H1 (cell line): Measurements from ENCODE around the gene MTMR1. TPM values are rescaled to one million over a fixed set of nuclear protein-coding genes. Genes with fewer than 3 reads are reported as not detected.
A peak's percentile ranks its signal among the peaks of the same experiment; 100 is the strongest.

Experiments
- CTCF ChIA-PET: fragments of 300-600 bp; sonication (Branson Sonifier 250); formaldehyde crosslinking; loops from one replicate; lab custom pipeline; 2021; ENCODE audit not compliant: partially characterized antibody; lab: Charles Lee
- POLR2A ChIA-PET: fragments of 300-600 bp; sonication (Branson Sonifier 250); formaldehyde crosslinking; loops from one replicate; lab custom pipeline; 2021; ENCODE audit warnings: inconsistent platforms; ENCODE audit not compliant: partially characterized antibody; lab: Charles Lee
- DNase-seq, 2 experiments: peaks; one replicate each; pipeline versions ENCODE4 v3.0.0 to v3.0.0-alpha.2; 2010 to 2022; ENCODE audit warnings: low spot score in 2 of 2, low read depth in 1 of 2, mixed read lengths in 1 of 2
- FAIRE-seq: peaks from 2 replicates; lab custom pipeline; 2011; peaks lifted over from hg19 to GRCh38; lab: Jason Lieb, UNC
- H2AFZ ChIP-seq: 2 replicates; pipeline ENCODE4 v1.8.1; 2012; ENCODE audit warnings: low read length, inconsistent platforms
- H2AK5ac ChIP-seq: 2 replicates; pipeline ENCODE4 v1.6.1; 2013; ENCODE audit warnings: low read depth, low read length
- H2BK120ac ChIP-seq: replicated peaks from 2 replicates; pipeline ENCODE3; 2013; ENCODE audit warnings: low read depth, low read length, inconsistent platforms
- H2BK12ac ChIP-seq: 2 replicates; pipeline ENCODE4 v1.6.1; 2013; ENCODE audit warnings: low read depth, low read length
- H2BK15ac ChIP-seq: 2 replicates; pipeline ENCODE4 v1.6.1; 2013; ENCODE audit warnings: low read length
- H2BK20ac ChIP-seq: 2 replicates; pipeline ENCODE4 v1.6.1; 2013; ENCODE audit warnings: low read length
- H2BK5ac ChIP-seq: 2 replicates; pipeline ENCODE4 v1.6.1; 2013; ENCODE audit warnings: low read depth, low read length
- H3K14ac ChIP-seq: 2 replicates; pipeline ENCODE4 v1.6.1; 2013; ENCODE audit warnings: inconsistent platforms; ENCODE audit not compliant: insufficient read length
- H3K18ac ChIP-seq: 2 replicates; pipeline ENCODE4 v1.6.1; 2013; ENCODE audit warnings: low read length; ENCODE audit errors: extremely low read depth
- H3K23ac ChIP-seq: 2 replicates; pipeline ENCODE4 v1.6.1; 2013; ENCODE audit warnings: inconsistent platforms; ENCODE audit not compliant: insufficient read length
- H3K23me2 ChIP-seq: 2 replicates; pipeline ENCODE4 v1.6.1; 2013; ENCODE audit warnings: low read depth, low read length
- H3K27ac ChIP-seq: 2 replicates; pipeline ENCODE4 v1.6.1; 2011; ENCODE audit warnings: low read depth, low read length, inconsistent platforms
- H3K27me3 ChIP-seq, 4 experiments: replicated peaks in 1 of 4; 1 replicate in 1 of 4; 2 replicates in 3 of 4; pipeline versions ENCODE4 v1.6.1 to v1.8.1; 2011 to 2013; ENCODE audit warnings: low read length in 3 of 4, mild to moderate bottlenecking in 3 of 4, inconsistent platforms in 2 of 4, mixed read lengths in 2 of 4, moderate library complexity in 1 of 4; ENCODE audit not compliant: control insufficient read depth in 3 of 4, insufficient read depth in 3 of 4; ENCODE audit errors: extremely low read depth in 1 of 4
- H3K36me3 ChIP-seq, 4 experiments: 2 replicates each; pipeline versions ENCODE4 v1.6.1 to v1.8.1; 2011 to 2013; ENCODE audit warnings: mild to moderate bottlenecking in 4 of 4, low read length in 3 of 4, moderate library complexity in 2 of 4, control low read depth in 1 of 4, inconsistent platforms in 1 of 4; ENCODE audit not compliant: insufficient read depth in 4 of 4, control insufficient read depth in 2 of 4
- H3K4ac ChIP-seq: replicated peaks from 2 replicates; pipeline ENCODE3; 2013; ENCODE audit warnings: low read length, low read depth, mixed read lengths, inconsistent platforms; ENCODE audit not compliant: insufficient read length
- H3K4me1 ChIP-seq, 4 experiments: replicated peaks in 1 of 4; 1 replicate in 1 of 4; 2 replicates in 3 of 4; pipeline versions ENCODE4 v1.6.1 to v1.8.1; 2011 to 2013; ENCODE audit warnings: low read length in 3 of 4, inconsistent platforms in 2 of 4, mixed read lengths in 1 of 4; ENCODE audit not compliant: insufficient read depth in 4 of 4, control insufficient read depth in 3 of 4
- H3K4me2 ChIP-seq, 2 experiments: 2 replicates each; pipeline versions ENCODE4 v1.6.1 to v1.8.1; 2011 to 2013; ENCODE audit warnings: low read depth in 2 of 2, low read length in 2 of 2, control low read depth in 1 of 2, inconsistent platforms in 1 of 2, mild to moderate bottlenecking in 1 of 2; ENCODE audit not compliant: insufficient read depth in 1 of 2
- H3K4me3 ChIP-seq, 4 experiments: fragments of 200-600, 300-600 bp in 1 of 4; sonication (generic), shearing (Covaris generic), sonication (Bioruptor Twin) in 1 of 4; 2 replicates each; pipeline versions ENCODE4 v1.5.1 to v1.8.1; 2011 to 2016; ENCODE audit warnings: low read length in 4 of 4, low read depth in 3 of 4, control low read depth in 2 of 4, inconsistent platforms in 2 of 4, mild to moderate bottlenecking in 2 of 4, mixed read lengths in 1 of 4, moderate library complexity in 1 of 4; ENCODE audit not compliant: insufficient read depth in 2 of 4; ENCODE audit errors: extremely low read depth in 1 of 4
- H3K56ac ChIP-seq: replicated peaks from 2 replicates; pipeline ENCODE3; 2013; ENCODE audit warnings: low read depth, mild to moderate bottlenecking, mixed read lengths, low read length, inconsistent platforms; ENCODE audit not compliant: insufficient read length
- H3K79me1 ChIP-seq: 2 replicates; pipeline ENCODE4 v1.6.1; 2013; ENCODE audit warnings: low read depth, low read length, control low read depth
- H3K79me2 ChIP-seq, 2 experiments: 2 replicates each; pipeline versions ENCODE4 v1.6.1 to v1.8.1; 2012 to 2013; ENCODE audit warnings: low read length in 2 of 2, mild to moderate bottlenecking in 2 of 2, inconsistent platforms in 1 of 2; ENCODE audit not compliant: insufficient read depth in 2 of 2, control insufficient read depth in 1 of 2
- H3K9ac ChIP-seq, 4 experiments: replicated peaks in 1 of 4; 1 replicate in 1 of 4; 2 replicates in 3 of 4; pipeline versions ENCODE4 v1.6.1 to v1.8.1; 2011 to 2013; ENCODE audit warnings: low read depth in 3 of 4, low read length in 3 of 4, control low read depth in 2 of 4, mild to moderate bottlenecking in 2 of 4, moderate library complexity in 2 of 4, inconsistent platforms in 1 of 4; ENCODE audit errors: extremely low read depth in 1 of 4
- H3K9me3 ChIP-seq, 2 experiments: 2 replicates each; pipeline versions ENCODE4 v1.6.1 to v1.8.1; 2012 to 2013; ENCODE audit warnings: mild to moderate bottlenecking in 2 of 2, moderate library complexity in 2 of 2, control low read depth in 1 of 2, inconsistent platforms in 1 of 2, low read depth in 1 of 2, low read length in 1 of 2, mixed read lengths in 1 of 2; ENCODE audit not compliant: insufficient read depth in 2 of 2
- H4K20me1 ChIP-seq, 2 experiments: replicated peaks in 1 of 2; 2 replicates each; pipeline versions ENCODE3 to v1.8.1; 2011 to 2013; ENCODE audit warnings: inconsistent platforms in 2 of 2, low read length in 2 of 2, mild to moderate bottlenecking in 1 of 2; ENCODE audit not compliant: insufficient read depth in 2 of 2, control insufficient read depth in 1 of 2
- H4K5ac ChIP-seq: 2 replicates; pipeline ENCODE4 v1.6.1; 2013; ENCODE audit warnings: low read length, low read depth, mixed read lengths, inconsistent platforms; ENCODE audit not compliant: insufficient read length
- H4K8ac ChIP-seq: 2 replicates; pipeline ENCODE4 v1.8.0; 2013; ENCODE audit warnings: mild to moderate bottlenecking, moderate library complexity, low read length, inconsistent platforms; ENCODE audit not compliant: insufficient read depth; ENCODE audit errors: extremely low read depth
- H4K91ac ChIP-seq: replicated peaks from 2 replicates; pipeline ENCODE3; 2013; ENCODE audit warnings: low read length, mixed read lengths, inconsistent platforms; ENCODE audit not compliant: insufficient read length
- JUN ChIP-seq: IDR thresholded peaks from 2 replicates; pipeline ENCODE4 v1.6.1; 2011; ENCODE audit warnings: low read depth, mild to moderate bottlenecking, improper control_type of control experiment, low read length
- KDM5A ChIP-seq: fragments of 200-600 bp; IDR thresholded peaks from 2 replicates; pipeline ENCODE4 v1.7.1; 2012; ENCODE audit warnings: mild to moderate bottlenecking, low read length, inconsistent platforms, mixed read lengths
- WGBS, 2 experiments: shearing (Covaris generic) in 1 of 2; methylation state at CpG; one replicate each; pipeline versions ENCODE4 v1.1.6 to v1.1.7; 2013 to 2015; ENCODE audit warnings: low lambda C conversion rate in 2 of 2, mixed read lengths in 2 of 2, inconsistent platforms in 1 of 2, low coverage in 1 of 2, missing lambda C conversion rate in 1 of 2; ENCODE audit not compliant: insufficient replicate concordance in 2 of 2, insufficient coverage in 1 of 2, insufficient read length in 1 of 2; ENCODE audit errors: extremely low coverage in 1 of 2, missing lambda C conversion rate in 1 of 2; 5-methylcytosine and 5-hydroxymethylcytosine counted together
- polyA plus RNA-seq, 7 experiments: library from polyadenylated mRNA; depleted of rRNA in 3 of 7; stranded (reverse) in 5 of 7; unstranded in 2 of 7; fragments of >200 nt in 5 of 7; fragments of 200-250 nt in 2 of 7; gene quantifications; 1 replicate in 5 of 7; 2 replicates in 1 of 7; 4 replicates in 1 of 7; pipeline versions ENCODE4 v1.2.1 to v1.2.3, GENCODE V29; 2011 to 2013; ENCODE audit warnings: missing spikeins in 2 of 7, mixed read lengths in 2 of 7
- total RNA-seq: library from RNA; stranded (reverse); fragmentation: NEBNext Ultra II Directional; extraction: Animal tissue kit (Norgen Biotek cat#: 25700); gene quantifications from 2 replicates; pipeline ENCODE4 v1.2.1, GENCODE V29; 2021

Gene MTMR1
- total and polyA plus RNA-seq, 2 of the 8 experiments (the other 6 are each of a cell fraction or from before 2014, with no cell fraction given) = 15.1 to 23.8 TPM

DNA sequence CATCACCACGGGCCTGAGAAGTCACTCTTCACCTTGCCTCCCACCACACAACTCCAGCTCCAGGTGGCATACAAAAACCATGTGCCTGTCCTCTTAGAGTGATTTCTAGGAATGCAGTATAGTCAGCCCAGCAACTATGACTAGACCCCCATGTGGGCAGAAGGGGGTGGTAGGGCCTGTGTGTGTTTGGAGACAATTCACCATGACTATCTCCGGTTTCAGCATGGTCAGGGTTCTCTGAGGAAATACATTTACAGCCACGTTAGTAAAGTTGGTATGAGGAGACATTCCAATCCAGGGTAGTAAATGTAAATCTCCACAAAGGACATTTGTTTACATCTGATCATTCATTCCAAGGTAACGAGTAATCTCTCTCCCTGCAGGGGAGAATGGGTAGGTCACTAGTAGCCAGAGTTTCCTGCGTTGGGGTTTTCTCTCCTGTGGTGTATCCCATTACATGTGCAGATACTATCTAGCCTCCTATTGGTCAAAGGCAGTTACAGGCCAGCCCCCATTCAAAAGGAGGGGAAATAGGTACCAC is 4.2 kb upstream of the MTMR1 start:
- H3K27ac ChIP-seq = no peak overlapping the region; the same call in 1 of the 2 replicates
- no peak overlapping the region for H2BK15ac ChIP-seq
- peaks cover 2% of the 10 kb centered on the region; the same call in 1 of the 2 replicates for H3K23me2 ChIP-seq
- no peak overlapping the region for H2AK5ac ChIP-seq
- no peak overlapping the region for H3K14ac ChIP-seq
- H4K20me1 ChIP-seq = no peaks in the 10 kb centered on the region
- H3K23ac ChIP-seq = no peak overlapping the region
- H3K36me3 ChIP-seq = no peaks in the 10 kb centered on the region
- no peak overlapping the region for H3K56ac ChIP-seq
- no peak overlapping the region for H3K18ac ChIP-seq
- H3K79me1 ChIP-seq = no peaks in the 10 kb centered on the region
- H3K9me3 ChIP-seq = no peaks in the 10 kb centered on the region
- no peak overlapping the region for H3K4ac ChIP-seq
- no peak overlapping the region for H4K5ac ChIP-seq
- peaks cover 0 to 6% (median 0%) of the 10 kb centered on the region in 4 experiments; a peak in 2 of 7 replicates for H3K4me1 ChIP-seq
- H4K8ac ChIP-seq = no peak overlapping the region
- DNase-seq (peak in 1 of 2 experiments; percentile 27), FAIRE-seq (no peak)
- no peak overlapping the region for H4K91ac ChIP-seq
- H3K4me3 ChIP-seq = no peak overlapping the region
- CTCF ChIA-PET = no interaction called here
- no peak overlapping the region for H2BK120ac ChIP-seq
- POLR2A ChIA-PET = no interaction called here
- H2AFZ ChIP-seq = no peak overlapping the region
- TF ChIP-seq JUN (peak; percentile 48; the same call in 1 of the 2 replicates), KDM5A (no peak)
- H2BK20ac ChIP-seq = no peak overlapping the region
- H3K9ac ChIP-seq = no peak overlapping the region
- no peak overlapping the region for H2BK5ac ChIP-seq
- no peaks in the 10 kb centered on the region for H3K79me2 ChIP-seq
- no peaks in the 10 kb centered on the region for H3K27me3 ChIP-seq
- peak overlapping the region; percentile 2 to 21; a peak in 1 of 4 replicates for H3K4me2 ChIP-seq
- 53% methylated on average over 5 of the region's 5 CpGs; no CpG with 5 or more reads in 1 of the 2 experiments for WGBS, 2 experiments
- H2BK12ac ChIP-seq = no peak overlapping the region
